Measurements from ENCODE around the gene CHMP2B. TPM values are rescaled to one million over a fixed set of nuclear protein-coding genes. Genes with fewer than 3 reads are reported as not detected.

The CHMP2B gene
- total RNA-seq, 2 experiments from 2014 or later, result 11.5 to 31.5 TPM

- Histone ChIP-seq H3K9me2 (ENCODE audit: insufficient read depth, low read length) (no peaks in the 10 kb centered on the region), H4K20me1 (ENCODE audit: insufficient read depth, low read length) (no peaks in the 10 kb centered on the region), H3K27ac (ENCODE audit: low read depth, low read length, poor library complexity, severe bottlenecking) (no peak overlapping the region), H3K4me1 (ENCODE audit: insufficient read depth, low read length, poor library complexity, severe bottlenecking) (no peaks in the 10 kb centered on the region), H3K4me3 (ENCODE audit: low read depth, low read length, poor library complexity, severe bottlenecking) (no peak overlapping the region), H3K79me2 (ENCODE audit: insufficient read depth, low read depth, low read length) (no peaks in the 10 kb centered on the region), H3K4me2 (ENCODE audit: low read length) (no peak overlapping the region), H3K9me3 (ENCODE audit: low read length) (no peaks in the 10 kb centered on the region), H2AFZ (ENCODE audit: low read length) (no peak overlapping the region), H3K36me3 (ENCODE audit: insufficient read depth, low read length) (no peaks in the 10 kb centered on the region)
- intact Hi-C loops (cut with micrococcal nuclease; ENCODE audit: unreplicated experiment), result no loop called here
- BruUV-seq (replicated peaks), result no TSS peak
- TF ChIP-seq CTCF (conservative IDR thresholded peaks at IDR 0.05; ENCODE audit: low read length), result no peak
- no peak for TF ChIP-seq EZH2phosphoT487 (IDR thresholded peaks at IDR 0.05; ENCODE audit: borderline replicate concordance, low read depth, low read length)
- no peak for DNase-seq (ENCODE audit: low spot score)
- CTCF ChIA-PET (ENCODE audit: unreplicated experiment), result no interaction called here
- POLR2A ChIA-PET, result no interaction called here
These were observed 34.8 kb downstream of the CHMP2B start for GRCh38 chr3:87261925-87262324.

GRCh38 chr3:87267953-87268645 lies 41.0 kb downstream of the CHMP2B start:
- Histone ChIP-seq H3K4me1 (ENCODE audit: insufficient read depth, low read length, poor library complexity, severe bottlenecking) (no peaks in the 10 kb centered on the region), H3K4me2 (ENCODE audit: low read length) (no peak overlapping the region), H3K4me3 (ENCODE audit: low read depth, low read length, poor library complexity, severe bottlenecking) (no peak overlapping the region), H3K27ac (ENCODE audit: low read depth, low read length, poor library complexity, severe bottlenecking) (no peak overlapping the region), H3K9me2 (ENCODE audit: insufficient read depth, low read length) (no peaks in the 10 kb centered on the region), H3K9me3 (ENCODE audit: low read length) (no peaks in the 10 kb centered on the region), H3K79me2 (ENCODE audit: insufficient read depth, low read depth, low read length) (no peaks in the 10 kb centered on the region), H3K36me3 (ENCODE audit: insufficient read depth, low read length) (no peaks in the 10 kb centered on the region), H4K20me1 (ENCODE audit: insufficient read depth, low read length) (no peaks in the 10 kb centered on the region), H2AFZ (ENCODE audit: low read length) (no peak overlapping the region)
- ChIA-PET POLR2A (interaction anchor here (0.6 kb wide), 1 partner anchor 10 kb away, joined by 8 read pairs; no protein-coding TSS in a partner anchor), CTCF (ENCODE audit: unreplicated experiment) (no interaction called here)
- DNase-seq (ENCODE audit: low spot score), result no peak
- intact Hi-C loops (cut with micrococcal nuclease; ENCODE audit: unreplicated experiment), result no loop called here
- TF ChIP-seq CTCF (conservative IDR thresholded peaks at IDR 0.05; ENCODE audit: low read length) (no peak), EZH2phosphoT487 (IDR thresholded peaks at IDR 0.05; ENCODE audit: borderline replicate concordance, low read depth, low read length) (no peak)
- BruUV-seq (replicated peaks), result no TSS peak

- no TSS peak for BruUV-seq (replicated peaks)
- no peak for TF ChIP-seq CTCF (conservative IDR thresholded peaks at IDR 0.05; ENCODE audit: low read length)
- TF ChIP-seq EZH2phosphoT487 (IDR thresholded peaks at IDR 0.05; ENCODE audit: borderline replicate concordance, low read depth, low read length), result no peak
- no peaks in the 10 kb centered on the region for H3K9me3 ChIP-seq (ENCODE audit: low read length)
- H3K4me2 ChIP-seq (ENCODE audit: low read length), result no peak overlapping the region
- H4K20me1 ChIP-seq (ENCODE audit: insufficient read depth, low read length), result no peaks in the 10 kb centered on the region
- no peaks in the 10 kb centered on the region for H3K9me2 ChIP-seq (ENCODE audit: insufficient read depth, low read length)
- no peaks in the 10 kb centered on the region for H3K36me3 ChIP-seq (ENCODE audit: insufficient read depth, low read length)
- intact Hi-C loops (cut with micrococcal nuclease; ENCODE audit: unreplicated experiment), result no loop called here
- no peaks in the 10 kb centered on the region for H3K4me1 ChIP-seq (ENCODE audit: insufficient read depth, low read length, poor library complexity, severe bottlenecking)
- H3K27ac ChIP-seq (ENCODE audit: low read depth, low read length, poor library complexity, severe bottlenecking), result no peak overlapping the region
- DNase-seq (ENCODE audit: low spot score), result no peak
- no peak overlapping the region for H2AFZ ChIP-seq (ENCODE audit: low read length)
- POLR2A ChIA-PET, result interaction anchor here (0.6 kb wide), 1 partner anchor 10 kb away, joined by 8 read pairs; no protein-coding TSS in a partner anchor
- no peak overlapping the region for H3K4me3 ChIP-seq (ENCODE audit: low read depth, low read length, poor library complexity, severe bottlenecking)
- no peaks in the 10 kb centered on the region for H3K79me2 ChIP-seq (ENCODE audit: insufficient read depth, low read depth, low read length)
- CTCF ChIA-PET (ENCODE audit: unreplicated experiment), result no interaction called here
These were observed 41.6 kb downstream of the CHMP2B start for GRCh38 chr3:87268646-87269211.
